ENCODE data around the gene PALB2.

DNA sequence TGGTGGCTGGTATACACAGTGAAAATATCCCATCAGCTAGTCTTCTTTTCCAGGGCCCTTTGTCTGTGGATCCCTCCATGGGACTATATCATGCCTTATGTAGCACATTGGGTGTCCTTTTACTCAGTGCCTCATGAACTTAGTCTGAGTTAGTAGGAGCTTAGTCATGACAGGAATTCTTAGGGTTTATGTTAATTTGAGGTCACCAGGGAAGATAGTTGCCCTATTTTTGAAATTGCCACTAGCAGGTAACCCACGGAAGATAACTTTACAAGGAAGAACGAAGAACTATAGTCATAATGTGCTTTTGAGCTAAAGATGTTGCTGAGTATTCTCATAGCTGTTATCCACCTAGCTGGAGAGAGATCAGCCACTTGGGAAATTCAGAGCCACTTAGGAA, 22.8 kb upstream of the PALB2 start:
- TF ChIP-seq, protein P1, sequence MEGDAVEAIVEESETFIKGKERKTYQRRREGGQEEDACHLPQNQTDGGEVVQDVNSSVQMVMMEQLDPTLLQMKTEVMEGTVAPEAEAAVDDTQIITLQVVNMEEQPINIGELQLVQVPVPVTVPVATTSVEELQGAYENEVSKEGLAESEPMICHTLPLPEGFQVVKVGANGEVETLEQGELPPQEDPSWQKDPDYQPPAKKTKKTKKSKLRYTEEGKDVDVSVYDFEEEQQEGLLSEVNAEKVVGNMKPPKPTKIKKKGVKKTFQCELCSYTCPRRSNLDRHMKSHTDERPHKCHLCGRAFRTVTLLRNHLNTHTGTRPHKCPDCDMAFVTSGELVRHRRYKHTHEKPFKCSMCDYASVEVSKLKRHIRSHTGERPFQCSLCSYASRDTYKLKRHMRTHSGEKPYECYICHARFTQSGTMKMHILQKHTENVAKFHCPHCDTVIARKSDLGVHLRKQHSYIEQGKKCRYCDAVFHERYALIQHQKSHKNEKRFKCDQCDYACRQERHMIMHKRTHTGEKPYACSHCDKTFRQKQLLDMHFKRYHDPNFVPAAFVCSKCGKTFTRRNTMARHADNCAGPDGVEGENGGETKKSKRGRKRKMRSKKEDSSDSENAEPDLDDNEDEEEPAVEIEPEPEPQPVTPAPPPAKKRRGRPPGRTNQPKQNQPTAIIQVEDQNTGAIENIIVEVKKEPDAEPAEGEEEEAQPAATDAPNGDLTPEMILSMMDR (conservative IDR thresholded peaks at IDR 0.05 in 1 of 2, IDR thresholded peaks at IDR 0.05 in 1 of 2; ENCODE audit: extremely low read depth in 1 of 2, insufficient read depth in 1 of 2, low read depth in 1 of 2, low read length in 2 of 2), result no peak
- TF ChIP-seq EZH2 (IDR thresholded peaks at IDR 0.05; ENCODE audit: borderline replicate concordance, low read length), result no peak
